Activated effector memory CD4-positive, alpha-beta T cell treated with anti-CD3 and anti-CD28 coated beads, Interleukin-2, amount 50 U/mL, for 16 hours (primary cell): ENCODE results near the gene DIRAS1.
"Not testable (repeated sequence)": the region's sequence is repeated elsewhere in the genome, so short reads cannot be mapped to it uniquely, and the experiment has no call there.

Experiments
- DNase-seq: peaks from one replicate; pipeline ENCODE4 v3.0.0-alpha.2; 2020

DIRAS1 gene

GRCh38 chr19:2703691-2704216, 17.4 kb downstream of the DIRAS1 start:
- DNase-seq, result no peak

DNA sequence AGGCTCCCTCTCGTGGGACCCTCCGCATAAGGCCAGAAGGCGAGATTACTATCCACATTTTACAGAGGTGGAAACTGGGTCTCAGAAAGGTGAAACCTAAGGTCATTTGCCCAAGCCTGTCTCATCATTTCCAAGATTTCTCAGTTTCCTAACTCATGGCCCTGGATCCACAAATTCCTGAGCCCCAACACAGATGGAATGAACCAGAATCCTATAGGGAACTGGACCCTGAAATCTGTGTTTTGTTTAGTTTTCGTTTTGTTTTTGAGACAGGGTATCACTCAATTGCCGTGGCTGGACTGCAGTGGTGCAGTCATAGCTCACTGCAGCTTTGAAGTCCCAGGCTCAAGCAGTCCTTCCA, 18.1 kb downstream of the DIRAS1 start:
- DNase-seq, result no peak

- peak; percentile 97 for DNase-seq
Measured at GRCh38 chr19:2702170-2703076, 18.7 kb downstream of the DIRAS1 start, which contains the start of gene GNG7. TSS of gene GNG7 (minus strand) at chr19:2702694. CDS start at chr19:2520688, 182,006 bp downstream.

- no peak for DNase-seq
Measured at GRCh38 chr19:2701361-2702169, 19.6 kb downstream of the DIRAS1 start.

GRCh38 chr19:2700660-2701360, 20.4 kb downstream of the DIRAS1 start:
- DNase-seq, result no peak

DNA sequence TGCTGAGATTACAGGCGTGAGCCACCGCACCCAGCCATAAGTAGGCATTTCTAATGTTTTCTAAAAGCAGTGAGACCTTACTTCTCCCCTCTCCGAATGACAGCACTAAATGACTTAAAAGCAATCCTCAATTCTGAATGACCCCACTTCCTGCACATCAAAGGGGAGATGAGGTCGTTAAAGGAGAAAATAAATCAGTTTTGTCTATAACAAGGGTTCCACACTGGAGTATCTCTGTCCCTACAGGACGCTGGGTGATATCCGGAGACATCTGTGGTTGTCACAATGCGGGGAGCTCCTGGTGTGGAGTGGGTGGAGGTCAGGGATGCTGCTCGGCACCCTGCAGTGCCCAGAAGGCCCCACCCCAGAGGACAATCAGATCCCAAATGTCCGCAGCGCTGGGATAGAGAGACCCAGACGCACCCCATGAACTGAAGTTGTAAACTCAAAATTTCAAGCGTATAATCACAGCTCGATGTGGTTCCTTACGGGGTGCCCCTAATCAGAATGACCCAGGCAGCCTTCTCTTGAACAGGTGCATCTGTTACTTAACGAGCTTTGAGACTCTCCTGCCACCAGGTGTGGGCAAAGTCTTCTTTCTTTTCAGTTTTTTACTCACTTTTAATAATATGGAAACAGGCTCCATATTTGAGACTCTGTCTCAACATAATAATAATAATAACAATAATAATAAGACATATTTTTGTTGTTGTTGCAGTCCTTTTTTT, 21.6 kb downstream of the DIRAS1 start:
- no peak for DNase-seq

- DNase-seq, result no peak
Measured at GRCh38 chr19:2694196-2694595, 27.0 kb downstream of the DIRAS1 start.

DNA sequence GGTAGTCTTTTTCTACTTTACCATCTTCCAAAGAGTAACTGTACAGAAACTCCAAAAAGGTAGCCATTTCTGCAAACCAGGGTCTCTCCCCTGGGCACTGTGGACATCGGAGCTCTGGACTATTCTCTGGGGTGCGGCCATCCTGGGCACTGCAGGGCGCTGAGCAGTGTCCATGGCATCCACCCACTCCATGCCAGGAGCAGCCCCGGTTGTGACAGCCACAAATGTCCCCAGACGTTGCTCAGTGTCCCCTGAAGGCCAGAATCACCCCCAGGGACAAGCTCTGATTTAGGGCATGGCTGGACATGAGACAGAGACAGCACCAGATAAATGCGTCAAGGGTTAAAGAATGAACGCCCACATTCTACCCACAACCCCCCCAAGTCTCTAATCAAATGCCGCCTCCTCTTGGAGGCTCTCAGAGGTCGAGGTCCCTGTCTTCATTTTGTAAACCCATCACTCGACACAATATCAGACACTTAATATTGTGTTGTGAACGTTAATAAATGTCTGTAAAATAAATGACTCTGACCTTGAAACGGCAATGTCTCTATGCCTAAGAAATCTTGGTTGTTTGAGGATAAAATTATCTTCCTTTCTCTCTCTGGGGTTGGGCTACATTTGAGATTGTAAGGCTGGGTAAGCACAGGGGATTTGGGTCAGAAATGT, 27.5 kb downstream of the DIRAS1 start:
- DNase-seq, result no peak

DNA sequence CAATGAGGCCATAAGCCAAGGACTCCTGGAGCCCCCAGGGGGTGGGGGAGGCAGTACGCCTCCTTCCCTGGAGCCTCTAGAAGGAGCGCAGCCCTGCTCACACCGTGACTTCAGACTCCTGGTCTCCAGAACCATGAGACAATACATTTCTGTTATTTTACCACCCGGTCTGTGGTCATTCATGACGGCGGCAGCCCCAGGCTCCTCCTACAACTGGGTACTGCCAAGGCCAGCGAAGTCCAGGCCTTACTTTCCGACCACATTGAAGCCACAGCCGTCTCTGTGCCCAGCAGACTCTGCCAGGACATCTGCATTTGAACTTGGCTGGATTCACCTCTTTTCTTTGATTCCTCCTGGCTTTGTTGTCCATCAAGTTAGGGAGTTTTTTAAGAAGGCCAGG, 29.2 kb downstream of the DIRAS1 start:
- no peak for DNase-seq

DNA sequence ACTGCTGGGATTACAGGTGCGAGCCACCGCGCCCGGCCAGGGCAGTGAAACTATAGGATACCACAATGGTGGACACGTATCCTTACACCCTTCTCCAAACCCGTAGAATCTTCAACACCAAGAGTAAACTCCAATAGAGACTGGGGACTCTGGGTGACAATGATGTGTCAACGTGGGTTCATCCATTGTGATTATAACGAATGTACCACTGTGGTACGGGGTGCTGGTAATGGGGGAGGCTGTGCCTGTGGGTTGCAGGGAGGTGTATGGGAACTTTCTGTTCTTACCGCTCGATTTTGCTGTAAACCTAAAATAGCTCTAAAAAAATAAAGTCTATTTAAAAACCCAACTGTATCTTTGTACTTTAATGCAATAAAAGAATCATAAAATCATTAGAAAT, 30.3 kb downstream of the DIRAS1 start:
- DNase-seq, result no peak

DNA sequence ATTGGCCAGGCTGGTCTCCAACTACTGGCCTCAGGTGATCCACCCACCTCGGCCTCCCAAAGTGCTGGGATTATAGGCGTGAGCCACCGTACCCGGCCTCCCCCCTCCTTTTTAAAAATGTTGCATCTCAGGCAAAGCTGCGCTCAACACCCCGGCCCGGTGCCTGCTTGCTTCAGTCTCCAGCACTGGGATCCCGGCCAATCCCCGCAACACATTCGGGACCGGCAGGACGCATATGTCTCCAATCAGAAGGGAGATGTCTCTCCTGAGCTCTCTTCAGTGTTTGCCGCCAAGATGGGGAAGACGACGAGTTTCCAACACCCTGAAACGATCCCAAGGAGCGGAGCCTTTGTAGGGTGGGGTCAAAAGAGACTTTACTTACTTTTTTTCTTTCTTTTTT, 34.8 kb downstream of the DIRAS1 start:
- no peak for DNase-seq

DNA sequence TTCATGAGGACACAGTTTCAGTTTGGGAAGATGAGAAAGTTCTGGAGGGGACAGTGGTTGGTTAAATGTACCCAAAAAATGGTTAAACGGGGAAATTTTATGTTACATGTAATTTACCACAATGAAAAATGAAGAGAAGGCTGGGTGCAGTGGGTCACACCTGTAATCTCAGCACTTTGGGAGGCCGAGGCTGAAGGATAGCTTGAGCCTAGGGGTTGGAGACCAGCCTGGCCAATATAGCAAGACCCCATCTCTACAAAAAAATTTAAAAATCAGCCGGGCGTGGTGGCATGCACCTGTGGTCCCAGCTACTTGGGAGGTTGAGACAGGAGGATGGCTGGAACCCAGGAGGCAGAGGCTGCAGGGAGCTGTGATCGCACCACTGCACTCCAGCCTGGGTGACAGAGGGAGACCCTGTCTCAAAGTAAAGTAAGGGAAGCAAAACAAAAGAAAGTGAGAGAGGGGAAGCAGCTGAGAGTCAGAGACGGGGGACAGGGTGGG, 35.9 kb downstream of the DIRAS1 start:
- no peak for DNase-seq

GRCh38 chr19:2683430-2684003, 37.7 kb downstream of the DIRAS1 start:
- DNase-seq, result no peak

DNA sequence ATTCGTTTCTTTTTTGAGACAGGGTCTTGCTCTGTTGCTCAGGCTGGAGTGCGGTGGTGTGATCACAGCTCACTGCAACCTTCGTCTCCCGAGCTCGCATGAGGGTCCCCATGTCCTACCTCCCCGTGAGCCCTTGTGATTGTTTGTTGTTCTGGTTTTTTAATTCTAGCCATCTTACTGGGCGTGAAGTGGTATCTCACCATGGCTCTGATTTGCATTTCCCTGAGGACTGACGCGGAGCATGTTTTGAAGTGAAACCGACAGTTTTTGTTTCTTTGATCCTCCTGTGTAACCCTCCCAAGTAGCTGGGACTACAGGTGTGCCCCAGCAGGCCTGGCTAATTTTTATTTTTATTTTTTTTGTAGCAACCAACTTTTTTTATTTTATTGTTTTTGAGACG, 40.4 kb downstream of the DIRAS1 start:
- DNase-seq, result no peak

- DNase-seq, result no peak
Measured at GRCh38 chr19:2679439-2679838, 41.7 kb downstream of the DIRAS1 start.

GRCh38 chr19:2678948-2679347, 42.2 kb downstream of the DIRAS1 start:
- DNase-seq, result not testable (repeated sequence)

GRCh38 chr19:2678044-2678671, 43.0 kb downstream of the DIRAS1 start:
- DNase-seq, result no peak

GRCh38 chr19:2676823-2677222, 44.3 kb downstream of the DIRAS1 start:
- no peak for DNase-seq

GRCh38 chr19:2675892-2676291, 45.3 kb downstream of the DIRAS1 start:
- no peak for DNase-seq

DNA sequence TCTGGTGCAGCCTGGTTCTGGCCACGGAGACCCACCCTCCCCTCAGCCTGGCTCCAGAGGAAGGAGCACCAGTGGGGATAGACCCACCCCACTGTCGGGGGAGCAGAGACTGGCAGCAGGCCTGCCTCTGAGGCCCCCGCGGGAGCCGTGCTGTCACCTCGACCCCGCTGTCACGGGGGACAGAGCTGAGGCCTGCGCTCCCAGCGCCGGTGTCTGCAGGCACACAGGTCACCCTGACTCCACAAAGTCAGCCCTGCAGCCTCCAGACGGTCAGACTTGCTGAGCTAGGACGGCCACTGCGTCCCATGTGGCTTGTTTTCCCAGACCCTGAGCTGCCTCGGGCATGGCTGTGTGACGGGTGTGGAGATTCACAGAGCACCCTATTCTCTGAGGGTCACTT, 51.0 kb downstream of the DIRAS1 start:
- no peak for DNase-seq
